Thymus (tissue), 11 donors: ENCODE data around the gene ITGA1. TPM values are rescaled to one million over a fixed set of nuclear protein-coding genes. Genes with fewer than 3 reads are reported as not detected.
"Not testable (repeated sequence)": the region's sequence is repeated elsewhere in the genome, so short reads cannot be mapped to it uniquely, and the experiment has no call there.

ENCODE experiments used
- DNase-seq, 9 donors: peaks; one replicate each; pipeline ENCODE4 v3.0.0-alpha.2; 2013; ENCODE audit warnings: low spot score in 9 of 9, low read depth in 6 of 9, missing footprints in 1 of 9
- H3K27ac ChIP-seq, 2 donors: one replicate each; pipeline ENCODE4 v1.5.1; 2013; ENCODE audit warnings: control low read depth in 1 of 2, low read depth in 1 of 2, low read length in 1 of 2, mild to moderate bottlenecking in 1 of 2, moderate library complexity in 1 of 2
- H3K27me3 ChIP-seq, 2 donors: one replicate each; pipeline ENCODE4 v1.5.1; 2013; ENCODE audit warnings: low read length in 1 of 2; ENCODE audit not compliant: control insufficient read depth in 2 of 2, insufficient read depth in 1 of 2
- H3K36me3 ChIP-seq, 2 donors: one replicate each; pipeline ENCODE4 v1.5.1; 2013; ENCODE audit warnings: low read length in 1 of 2, mild to moderate bottlenecking in 1 of 2, moderate library complexity in 1 of 2; ENCODE audit not compliant: control insufficient read depth in 2 of 2, insufficient read depth in 2 of 2
- H3K4me1 ChIP-seq, 2 donors: one replicate each; pipeline ENCODE4 v1.5.1; 2013; ENCODE audit warnings: low read length in 2 of 2; ENCODE audit not compliant: control insufficient read depth in 2 of 2, insufficient read depth in 2 of 2
- H3K4me3 ChIP-seq, 2 donors: one replicate each; pipeline ENCODE4 v1.5.1; 2013; ENCODE audit warnings: low read length in 2 of 2, control low read depth in 1 of 2, mild to moderate bottlenecking in 1 of 2
- H3K9me3 ChIP-seq, 2 donors: one replicate each; pipeline ENCODE4 v1.5.1; 2013; ENCODE audit warnings: low read length in 1 of 2, mild to moderate bottlenecking in 1 of 2; ENCODE audit not compliant: control insufficient read depth in 2 of 2, insufficient read depth in 1 of 2
- WGBS: extraction: QIAGEN DNeasy Blood & Tissue Kit; methylation state at CpG from one replicate; pipeline ENCODE4 v1.1.7; 2013; 5-methylcytosine and 5-hydroxymethylcytosine counted together
- polyA plus RNA-seq: library from polyadenylated mRNA; stranded (reverse); fragments of 200-250 nt; gene quantifications from one replicate; pipeline ENCODE4 v1.2.3, GENCODE V29; 2013
- total RNA-seq: library from RNA; stranded (reverse); fragments of 120-200 nt; gene quantifications from one replicate; pipeline ENCODE4 v1.2.4, GENCODE V29; 2013
- donor health status: healthy.

The ITGA1 gene
- total and polyA plus RNA-seq, 2 donors: 4.7 to 9.5 TPM

GRCh38 chr5:52839285-52839684 is 51.6 kb downstream of the ITGA1 start:
- no peak overlapping the region for H3K27ac ChIP-seq
- no peak for DNase-seq
- peaks cover 0 to 4% of the 10 kb centered on the region in 2 donors for H3K4me1 ChIP-seq
- no peaks in the 10 kb centered on the region for H3K9me3 ChIP-seq
- no peaks in the 10 kb centered on the region for H3K27me3 ChIP-seq
- WGBS: 68% methylated on average over 1 of the region's 1 CpG
- no peaks in the 10 kb centered on the region for H3K36me3 ChIP-seq
- H3K4me3 ChIP-seq: no peak overlapping the region

GRCh38 chr5:52840277-52841050 is 52.7 kb downstream of the ITGA1 start:
- Histone ChIP-seq H3K36me3 (no peaks in the 10 kb centered on the region), H3K27me3 (no peaks in the 10 kb centered on the region), H3K9me3 (no peaks in the 10 kb centered on the region), H3K4me3 (no peak overlapping the region), H3K27ac (no peak overlapping the region), H3K4me1 (peaks cover 0 to 4% of the 10 kb centered on the region in 2 donors)
- WGBS: 84% methylated on average over 8 of the region's 8 CpGs
- no peak for DNase-seq

- no peaks in the 10 kb centered on the region for H3K27me3 ChIP-seq
- no peaks in the 10 kb centered on the region for H3K9me3 ChIP-seq
- peaks cover 0 to 8% of the 10 kb centered on the region in 2 donors for H3K4me1 ChIP-seq
- H3K36me3 ChIP-seq: no peaks in the 10 kb centered on the region
- no peak overlapping the region for H3K27ac ChIP-seq
- no peak overlapping the region for H3K4me3 ChIP-seq
- DNase-seq: no peak
Observed at GRCh38 chr5:52841114-52841513, 53.4 kb downstream of the ITGA1 start.

- H3K4me1 ChIP-seq: peaks cover 0 to 9% of the 10 kb centered on the region in 2 donors
Observed at GRCh38 chr5:52842111-52842510, 54.4 kb downstream of the ITGA1 start.

GRCh38 chr5:52844885-52845284 is 57.2 kb downstream of the ITGA1 start:
- H3K9me3 ChIP-seq: no peaks in the 10 kb centered on the region
- no peaks in the 10 kb centered on the region for H3K36me3 ChIP-seq
- H3K4me1 ChIP-seq: peaks cover 0 to 9% of the 10 kb centered on the region in 2 donors
- H3K27ac ChIP-seq: no peak overlapping the region
- DNase-seq: peak in 3 of 9 donors; percentile 0 to 44 (median 6)
- WGBS: 10% methylated on average over 1 of the region's 1 CpG
- H3K4me3 ChIP-seq: no peak overlapping the region
- H3K27me3 ChIP-seq: no peaks in the 10 kb centered on the region

More at GRCh38 chr5:52842111-52842510, 54.4 kb downstream of the ITGA1 start:
- DNase-seq: no peak
- H3K9me3 ChIP-seq: no peaks in the 10 kb centered on the region
- no peak overlapping the region for H3K4me3 ChIP-seq
- no peaks in the 10 kb centered on the region for H3K27me3 ChIP-seq
- no peaks in the 10 kb centered on the region for H3K36me3 ChIP-seq
- no peak overlapping the region for H3K27ac ChIP-seq

- peak in 6 of 9 donors; percentile 8 to 59 (median 18) for DNase-seq
- no peaks in the 10 kb centered on the region for H3K36me3 ChIP-seq
- no peaks in the 10 kb centered on the region for H3K9me3 ChIP-seq
- 70% methylated on average over 6 of the region's 6 CpGs for WGBS
- H3K27ac ChIP-seq: peak overlapping the region in 1 of 2 donors; percentile 44
- no peaks in the 10 kb centered on the region for H3K27me3 ChIP-seq
- no peak overlapping the region for H3K4me3 ChIP-seq
- H3K4me1 ChIP-seq: peaks cover 0 to 5% of the 10 kb centered on the region in 2 donors
Observed at GRCh38 chr5:52846182-52846842, 58.6 kb downstream of the ITGA1 start.

GRCh38 chr5:52848688-52849087 is 61.0 kb downstream of the ITGA1 start:
- H3K27ac ChIP-seq, H3K9me3 ChIP-seq, H3K27me3 ChIP-seq, H3K36me3 ChIP-seq, DNase-seq, H3K4me1 ChIP-seq, H3K4me3 ChIP-seq: not testable (repeated sequence)
- WGBS: 98% methylated on average over 5 of the region's 5 CpGs

DNA sequence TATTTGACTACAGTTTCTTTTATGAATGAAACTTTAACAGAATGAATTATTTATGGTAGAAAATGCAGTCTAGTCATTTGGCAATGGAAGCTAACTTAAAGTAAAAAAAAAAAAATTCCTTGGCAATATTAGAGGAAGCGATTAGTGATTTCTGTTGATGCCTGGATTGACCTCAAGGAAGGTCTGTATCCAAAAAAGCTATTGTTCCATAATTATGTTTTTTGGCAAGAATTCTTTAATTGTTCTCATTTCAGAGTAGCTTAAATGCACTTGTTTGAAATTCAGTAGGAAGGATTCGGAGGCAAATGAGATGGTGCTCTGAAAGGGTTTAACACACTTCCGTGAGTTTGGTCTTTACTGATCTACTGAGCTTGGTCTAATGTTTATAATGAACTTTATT is 61.8 kb downstream of the ITGA1 start:
- no peaks in the 10 kb centered on the region for H3K9me3 ChIP-seq
- 98% methylated on average over 3 of the region's 3 CpGs for WGBS
- no peak overlapping the region for H3K4me3 ChIP-seq
- H3K27ac ChIP-seq: no peak overlapping the region
- peaks cover 0 to 5% of the 10 kb centered on the region in 2 donors for H3K4me1 ChIP-seq
- no peak for DNase-seq
- no peaks in the 10 kb centered on the region for H3K27me3 ChIP-seq
- no peaks in the 10 kb centered on the region for H3K36me3 ChIP-seq

GRCh38 chr5:52853650-52854049 is 65.9 kb downstream of the ITGA1 start:
- Histone ChIP-seq H3K27ac (no peak overlapping the region), H3K4me3 (no peak overlapping the region), H3K36me3 (no peaks in the 10 kb centered on the region), H3K27me3 (no peaks in the 10 kb centered on the region), H3K4me1 (no peaks in the 10 kb centered on the region), H3K9me3 (no peaks in the 10 kb centered on the region)
- WGBS: 91% methylated on average over 2 of the region's 2 CpGs
- no peak for DNase-seq
